H9 (cell line): ENCODE measurements around the gene GLIS2. TPM values are rescaled to one million over a fixed set of nuclear protein-coding genes. Genes with fewer than 3 reads are reported as not detected.

Source experiments
- DNase-seq: peaks from one replicate; pipeline ENCODE4 v3.0.0-alpha.2; 2017
- H2AFZ ChIP-seq: one replicate; pipeline ENCODE4 v1.6.1; 2013; ENCODE audit warnings: mild to moderate bottlenecking, low read length, control low read depth, moderate library complexity
- H2AK5ac ChIP-seq: 2 replicates; pipeline ENCODE4 v1.6.1; 2013; ENCODE audit warnings: low read length, control low read depth, mixed read lengths; ENCODE audit not compliant: insufficient read length
- H2BK120ac ChIP-seq: one replicate; pipeline ENCODE4 v1.6.1; 2013; ENCODE audit warnings: low read depth, mild to moderate bottlenecking, low read length, control low read depth, inconsistent platforms; ENCODE audit not compliant: poor library complexity, severe bottlenecking
- H2BK12ac ChIP-seq: 2 replicates; pipeline ENCODE4 v1.6.1; 2013; ENCODE audit warnings: low read length, control low read depth, mixed read lengths, low read depth; ENCODE audit not compliant: insufficient read length
- H2BK15ac ChIP-seq: 2 replicates; pipeline ENCODE4 v1.6.1; 2013; ENCODE audit warnings: low read depth, low read length, control low read depth
- H2BK20ac ChIP-seq: one replicate; pipeline ENCODE4 v1.6.1; 2013; ENCODE audit warnings: low read depth, mild to moderate bottlenecking, low read length, control low read depth, inconsistent platforms; ENCODE audit not compliant: poor library complexity, severe bottlenecking
- H2BK5ac ChIP-seq: 2 replicates; pipeline ENCODE4 v1.6.1; 2013; ENCODE audit warnings: low read length, control low read depth, mixed read lengths; ENCODE audit not compliant: insufficient read length
- H3K14ac ChIP-seq: 2 replicates; pipeline ENCODE4 v1.6.1; 2013; ENCODE audit warnings: low read length, control low read depth; ENCODE audit not compliant: insufficient read depth
- H3K18ac ChIP-seq: 2 replicates; pipeline ENCODE4 v1.6.1; 2013; ENCODE audit warnings: low read depth, mild to moderate bottlenecking, mixed read lengths, low read length, control low read depth; ENCODE audit not compliant: insufficient read length
- H3K23ac ChIP-seq: 2 replicates; pipeline ENCODE4 v1.6.1; 2013; ENCODE audit warnings: low read length, control low read depth, mixed read lengths, low read depth; ENCODE audit not compliant: insufficient read length
- H3K23me2 ChIP-seq: 2 replicates; pipeline ENCODE4 v1.6.1; 2013; ENCODE audit warnings: low read depth, mild to moderate bottlenecking, mixed read lengths, low read length, control low read depth; ENCODE audit not compliant: insufficient read length, poor library complexity, severe bottlenecking
- H3K27ac ChIP-seq: 2 replicates; pipeline ENCODE4 v1.5.1; 2013; ENCODE audit warnings: low read length, control low read depth, mixed read lengths, low read depth; ENCODE audit not compliant: insufficient read length
- H3K27me3 ChIP-seq: 2 replicates; pipeline ENCODE4 v1.6.1; 2013; ENCODE audit warnings: low read length, control low read depth, inconsistent platforms; ENCODE audit not compliant: insufficient read depth
- H3K4ac ChIP-seq: 2 replicates; pipeline ENCODE4 v1.6.1; 2013; ENCODE audit warnings: low read depth, mild to moderate bottlenecking, control low read depth, inconsistent platforms, low read length, moderate library complexity
- H3K4me1 ChIP-seq: 2 replicates; pipeline ENCODE4 v1.6.1; 2013; ENCODE audit warnings: low read length, control low read depth, inconsistent platforms; ENCODE audit not compliant: insufficient read depth
- H3K4me2 ChIP-seq: 2 replicates; pipeline ENCODE4 v1.6.1; 2013; ENCODE audit warnings: low read length, control low read depth, mixed read lengths; ENCODE audit not compliant: insufficient read length, insufficient read depth
- H3K56ac ChIP-seq: 2 replicates; pipeline ENCODE4 v1.6.1; 2013; ENCODE audit warnings: low read depth, mild to moderate bottlenecking, mixed read lengths, low read length, control low read depth; ENCODE audit not compliant: insufficient read length
- H3K79me1 ChIP-seq: 2 replicates; pipeline ENCODE4 v1.6.1; 2013; ENCODE audit warnings: low read depth, mild to moderate bottlenecking, moderate library complexity, low read length, control low read depth, inconsistent platforms; ENCODE audit not compliant: insufficient read depth, poor library complexity, severe bottlenecking
- H3K79me2 ChIP-seq: 2 replicates; pipeline ENCODE4 v1.6.1; 2013; ENCODE audit warnings: low read length, control low read depth, inconsistent platforms; ENCODE audit not compliant: insufficient read depth
- H3K9ac ChIP-seq: 2 replicates; pipeline ENCODE4 v1.6.1; 2013; ENCODE audit warnings: low read length, control low read depth, mixed read lengths; ENCODE audit not compliant: insufficient read length; ENCODE audit errors: extremely low read depth
- H3K9me3 ChIP-seq: one replicate; pipeline ENCODE4 v1.6.1; 2013; ENCODE audit warnings: low read depth, low read length, inconsistent platforms; ENCODE audit not compliant: control insufficient read depth
- H3T11ph ChIP-seq: one replicate; pipeline ENCODE4 v1.6.1; 2013; ENCODE audit warnings: mild to moderate bottlenecking, low read length, control low read depth, inconsistent platforms
- H4K20me1 ChIP-seq: one replicate; pipeline ENCODE4 v1.6.1; 2013; ENCODE audit not compliant: control insufficient read depth, insufficient read length, insufficient read depth
- H4K5ac ChIP-seq: 2 replicates; pipeline ENCODE4 v1.6.1; 2013; ENCODE audit warnings: low read depth, mild to moderate bottlenecking, mixed read lengths, low read length, control low read depth; ENCODE audit not compliant: insufficient read length
- H4K8ac ChIP-seq: replicated peaks from 2 replicates; pipeline ENCODE4 v1.6.1; 2013; ENCODE audit warnings: low read length, control low read depth, mixed read lengths, low read depth; ENCODE audit not compliant: insufficient read length
- H4K91ac ChIP-seq: 2 replicates; pipeline ENCODE4 v1.6.1; 2013; ENCODE audit warnings: low read depth, mild to moderate bottlenecking, moderate library complexity, mixed read lengths, low read length, control low read depth; ENCODE audit not compliant: insufficient read length
- H3K27ac Mint-ChIP-seq, 3 experiments: 2 replicates in 2 of 3; 3 replicates in 1 of 3; pipeline ENCODE4 v1.8.0; 2020 to 2021; ENCODE audit warnings: mixed read lengths in 3 of 3, mild to moderate bottlenecking in 1 of 3, moderate library complexity in 1 of 3
- H3K27me3 Mint-ChIP-seq: 2 replicates; pipeline ENCODE4 v1.8.0; 2021; ENCODE audit warnings: low read depth, mild to moderate bottlenecking, moderate library complexity, mixed read lengths
- H3K36me3 Mint-ChIP-seq, 3 experiments: 2 replicates in 2 of 3; 3 replicates in 1 of 3; pipeline ENCODE4 v1.8.0; 2020 to 2021; ENCODE audit warnings: low read depth in 3 of 3, mixed read lengths in 3 of 3; ENCODE audit not compliant: insufficient read depth in 1 of 3
- H3K4me1 Mint-ChIP-seq, 2 experiments: 2 replicates each; pipeline ENCODE4 v1.8.0; 2020; ENCODE audit warnings: mixed read lengths in 2 of 2
- H3K4me3 Mint-ChIP-seq, 2 experiments: 2 replicates in 1 of 2; 3 replicates in 1 of 2; pipeline ENCODE4 v1.8.0; 2020 to 2021; ENCODE audit warnings: mild to moderate bottlenecking in 2 of 2, mixed read lengths in 2 of 2, moderate library complexity in 1 of 2
- H3K9me3 Mint-ChIP-seq, 2 experiments: 2 replicates in 1 of 2; 3 replicates in 1 of 2; pipeline ENCODE4 v1.8.0; 2020; ENCODE audit warnings: mild to moderate bottlenecking in 2 of 2, mixed read lengths in 2 of 2, moderate library complexity in 1 of 2
- WGBS: extraction: QIAGEN DNeasy Blood & Tissue Kit; methylation state at CpG from one replicate; pipeline ENCODE4 v1.1.7; 2013; ENCODE audit warnings: missing lambda C conversion rate, low lambda C conversion rate, mixed read lengths; ENCODE audit not compliant: insufficient read length; ENCODE audit errors: extremely low coverage; 5-methylcytosine and 5-hydroxymethylcytosine counted together
- total RNA-seq: library from RNA; stranded (reverse); gene quantifications from 2 replicates; pipeline ENCODE4 v1.2.1, GENCODE V29; 2021
- TF ChIP-seq, protein P1 (sequence below): fragments of 200-600 bp; sonication (generic); conservative IDR thresholded peaks from 3 replicates; pipeline ENCODE4 v1.8.0; 2021; ENCODE audit warnings: antibody characterized with exemption, mild to moderate bottlenecking

The GLIS2 gene
- total RNA-seq, 1 experiment from 2014 or later: 14.3 TPM

DNA sequence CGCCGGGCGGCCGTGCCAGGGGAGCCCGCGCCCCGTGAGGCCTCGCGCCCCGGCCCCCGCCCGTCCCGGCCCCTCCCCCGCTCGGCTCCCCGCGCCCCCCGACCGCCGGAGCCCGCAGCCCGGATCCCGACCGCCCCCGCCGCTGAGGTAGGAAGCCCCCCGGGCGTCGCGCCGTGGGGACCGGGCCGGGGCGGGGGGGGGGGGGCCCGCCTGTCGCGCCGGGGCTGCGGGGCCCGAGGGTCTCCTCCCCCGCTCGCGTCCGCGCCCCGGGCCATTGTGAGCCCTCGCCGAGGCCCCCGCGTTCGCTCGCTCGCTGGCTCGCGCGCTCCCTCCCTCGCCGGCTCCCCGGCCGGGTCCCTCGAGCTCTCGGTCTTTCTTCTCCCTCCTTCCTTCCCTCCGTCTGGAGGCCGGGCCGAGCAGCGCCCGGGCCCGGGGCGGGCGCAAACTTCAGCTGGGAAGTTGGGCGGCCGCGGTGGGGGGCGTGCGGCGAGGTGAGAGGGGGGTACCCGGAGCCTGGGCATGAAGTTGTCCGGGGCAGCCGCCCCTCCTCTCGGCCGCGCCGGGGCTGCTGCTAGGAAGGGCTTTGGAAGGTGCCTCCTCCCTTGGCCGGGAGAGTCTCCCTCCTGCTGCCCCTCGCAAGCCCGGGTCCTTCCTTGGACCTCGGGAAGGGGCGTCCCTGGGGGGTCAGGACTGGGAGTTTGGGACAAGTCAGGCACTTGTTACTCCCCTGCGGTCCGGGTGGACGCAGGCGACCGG lies 419 bp downstream of the GLIS2 start:
- no CpG with 5 or more reads among the region's 93 CpGs for WGBS
- Histone ChIP-seq H3K9me3 (no peaks in the 10 kb centered on the region), H4K91ac (no peak overlapping the region), H4K5ac (no peak overlapping the region), H3K18ac (peak overlapping the region; percentile 40), H3K79me1 (no peaks in the 10 kb centered on the region), H3K27ac (no peak overlapping the region), H3K4ac (no peak overlapping the region), H3K27me3 (no peaks in the 10 kb centered on the region; the same call in 1 of the 2 replicates), H3K56ac (no peak overlapping the region), H2BK15ac (no peak overlapping the region), H2BK20ac (no peak overlapping the region), H2AK5ac (no peak overlapping the region), H2BK12ac (no peak overlapping the region), H3K4me2 (peak overlapping the region; percentile 71), H2BK5ac (no peak overlapping the region), H3T11ph (no peak overlapping the region), H3K23ac (no peak overlapping the region), H4K20me1 (peaks cover 3% of the 10 kb centered on the region), H3K23me2 (peaks cover 12% of the 10 kb centered on the region), H2BK120ac (no peak overlapping the region), H4K8ac (no peak overlapping the region), H3K9ac (no peak overlapping the region), H2AFZ (no peak overlapping the region), H3K79me2 (peaks cover 5% of the 10 kb centered on the region; the same call in 1 of the 2 replicates), H3K14ac (peak overlapping the region; percentile 70; the same call in 1 of the 2 replicates), H3K4me1 (0 out of 2 replicates have a peak, but pooled peaks cover 3% of the 10 kb centered on the region)
- Mint-ChIP-seq H3K9me3 (peaks cover 0 to 3% of the 10 kb centered on the region in 2 experiments; a peak in 1 of 5 replicates), H3K36me3 (0 out of 7 replicates have a peak, but pooled peaks cover 0 to 2% (median 0%) of the 10 kb centered on the region in 3 experiments), H3K27me3 (peaks cover 25% of the 10 kb centered on the region), H3K27ac (no peak overlapping the region), H3K4me1 (peaks cover 7 to 35% of the 10 kb centered on the region in 2 experiments), H3K4me3 (peak overlapping the region; percentile 70 to 80)
- TF ChIP-seq, protein P1, sequence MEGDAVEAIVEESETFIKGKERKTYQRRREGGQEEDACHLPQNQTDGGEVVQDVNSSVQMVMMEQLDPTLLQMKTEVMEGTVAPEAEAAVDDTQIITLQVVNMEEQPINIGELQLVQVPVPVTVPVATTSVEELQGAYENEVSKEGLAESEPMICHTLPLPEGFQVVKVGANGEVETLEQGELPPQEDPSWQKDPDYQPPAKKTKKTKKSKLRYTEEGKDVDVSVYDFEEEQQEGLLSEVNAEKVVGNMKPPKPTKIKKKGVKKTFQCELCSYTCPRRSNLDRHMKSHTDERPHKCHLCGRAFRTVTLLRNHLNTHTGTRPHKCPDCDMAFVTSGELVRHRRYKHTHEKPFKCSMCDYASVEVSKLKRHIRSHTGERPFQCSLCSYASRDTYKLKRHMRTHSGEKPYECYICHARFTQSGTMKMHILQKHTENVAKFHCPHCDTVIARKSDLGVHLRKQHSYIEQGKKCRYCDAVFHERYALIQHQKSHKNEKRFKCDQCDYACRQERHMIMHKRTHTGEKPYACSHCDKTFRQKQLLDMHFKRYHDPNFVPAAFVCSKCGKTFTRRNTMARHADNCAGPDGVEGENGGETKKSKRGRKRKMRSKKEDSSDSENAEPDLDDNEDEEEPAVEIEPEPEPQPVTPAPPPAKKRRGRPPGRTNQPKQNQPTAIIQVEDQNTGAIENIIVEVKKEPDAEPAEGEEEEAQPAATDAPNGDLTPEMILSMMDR: no peak
- no peak for DNase-seq
